ENCODE results near the gene TECPR2. TPM values are rescaled to one million over a fixed set of nuclear protein-coding genes. Genes with fewer than 3 reads are reported as not detected.

Gene TECPR2
- total RNA-seq, 4 donors from 2014 or later: 14.1 to 43.1 (median 23.8) TPM

DNA sequence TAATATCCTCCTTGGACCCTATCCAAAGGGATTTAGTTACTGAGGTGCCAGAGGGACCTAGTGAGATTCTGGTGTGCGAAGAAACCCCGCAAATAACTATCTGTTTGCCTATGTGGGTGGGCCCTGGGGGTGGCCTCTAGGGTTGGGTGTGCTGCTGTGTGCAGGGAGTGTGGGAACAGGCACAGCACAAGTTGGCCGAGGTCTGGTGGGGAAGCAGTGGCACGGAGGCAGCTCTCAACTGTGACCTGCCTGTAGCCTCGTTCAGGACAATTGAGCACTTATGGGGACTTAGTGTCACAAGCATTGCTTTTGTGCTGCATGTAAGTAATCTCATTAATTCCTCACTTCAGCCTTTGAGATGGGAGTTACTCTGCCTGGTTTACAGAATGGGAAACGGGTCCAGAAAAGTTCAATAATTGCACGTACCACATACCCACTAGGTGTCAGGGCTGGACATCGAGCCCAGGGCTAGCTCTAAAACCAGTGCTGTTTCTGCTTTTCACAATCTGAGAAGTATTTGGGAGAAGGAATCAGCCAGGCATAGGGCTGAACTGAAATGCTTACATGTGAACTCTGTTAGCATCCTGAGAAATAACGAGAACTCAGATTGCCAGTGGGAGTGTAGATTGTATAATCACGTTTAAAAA lies 58.8 kb downstream of the TECPR2 start:
- intact Hi-C loops (cut with DNase I; ENCODE audit: low total_unique reads): no loop called here
- no peak overlapping the region for H3K4me3 ChIP-seq
- no peaks in the 10 kb centered on the region for H3K36me3 ChIP-seq
- H3K27ac ChIP-seq: no peak overlapping the region
- no peaks in the 10 kb centered on the region for H3K4me1 ChIP-seq
- H3K27me3 ChIP-seq: no peaks in the 10 kb centered on the region
- H3K9me3 ChIP-seq: no peaks in the 10 kb centered on the region
- TF ChIP-seq POLR2A (IDR thresholded peaks at IDR 0.05): no peak
- TF ChIP-seq, protein P1, sequence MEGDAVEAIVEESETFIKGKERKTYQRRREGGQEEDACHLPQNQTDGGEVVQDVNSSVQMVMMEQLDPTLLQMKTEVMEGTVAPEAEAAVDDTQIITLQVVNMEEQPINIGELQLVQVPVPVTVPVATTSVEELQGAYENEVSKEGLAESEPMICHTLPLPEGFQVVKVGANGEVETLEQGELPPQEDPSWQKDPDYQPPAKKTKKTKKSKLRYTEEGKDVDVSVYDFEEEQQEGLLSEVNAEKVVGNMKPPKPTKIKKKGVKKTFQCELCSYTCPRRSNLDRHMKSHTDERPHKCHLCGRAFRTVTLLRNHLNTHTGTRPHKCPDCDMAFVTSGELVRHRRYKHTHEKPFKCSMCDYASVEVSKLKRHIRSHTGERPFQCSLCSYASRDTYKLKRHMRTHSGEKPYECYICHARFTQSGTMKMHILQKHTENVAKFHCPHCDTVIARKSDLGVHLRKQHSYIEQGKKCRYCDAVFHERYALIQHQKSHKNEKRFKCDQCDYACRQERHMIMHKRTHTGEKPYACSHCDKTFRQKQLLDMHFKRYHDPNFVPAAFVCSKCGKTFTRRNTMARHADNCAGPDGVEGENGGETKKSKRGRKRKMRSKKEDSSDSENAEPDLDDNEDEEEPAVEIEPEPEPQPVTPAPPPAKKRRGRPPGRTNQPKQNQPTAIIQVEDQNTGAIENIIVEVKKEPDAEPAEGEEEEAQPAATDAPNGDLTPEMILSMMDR (IDR thresholded peaks at IDR 0.05): no peak
- DNase-seq: no peak

DNA sequence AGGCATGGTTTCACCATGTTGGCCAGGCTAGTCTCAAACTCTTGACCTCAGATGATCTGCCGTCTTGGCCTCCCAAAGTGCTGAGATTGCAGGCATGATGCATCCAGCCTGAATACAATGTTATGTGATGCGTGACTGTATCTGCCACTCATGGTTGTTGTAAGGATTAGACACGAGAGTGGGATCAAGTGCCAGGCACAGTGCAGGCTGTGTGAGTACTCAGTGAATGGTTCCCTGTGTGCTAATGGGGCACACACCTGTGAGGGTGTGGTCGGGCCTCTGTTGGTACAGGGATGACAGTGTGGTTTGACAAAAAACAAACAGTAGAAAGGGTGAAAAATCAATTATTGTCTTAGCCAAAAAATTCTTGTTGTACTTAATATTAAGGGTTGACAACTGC lies 61.8 kb downstream of the TECPR2 start:
- Histone ChIP-seq H3K4me1 (no peaks in the 10 kb centered on the region), H3K9me3 (no peaks in the 10 kb centered on the region), H3K36me3 (no peaks in the 10 kb centered on the region), H3K4me3 (no peak overlapping the region), H3K27me3 (no peaks in the 10 kb centered on the region), H3K27ac (no peak overlapping the region)
- no peak for DNase-seq
- TF ChIP-seq POLR2A (IDR thresholded peaks at IDR 0.05): no peak
- TF ChIP-seq, protein P1 (IDR thresholded peaks at IDR 0.05): no peak
- intact Hi-C loops (cut with DNase I; ENCODE audit: low total_unique reads): no loop called here

DNA sequence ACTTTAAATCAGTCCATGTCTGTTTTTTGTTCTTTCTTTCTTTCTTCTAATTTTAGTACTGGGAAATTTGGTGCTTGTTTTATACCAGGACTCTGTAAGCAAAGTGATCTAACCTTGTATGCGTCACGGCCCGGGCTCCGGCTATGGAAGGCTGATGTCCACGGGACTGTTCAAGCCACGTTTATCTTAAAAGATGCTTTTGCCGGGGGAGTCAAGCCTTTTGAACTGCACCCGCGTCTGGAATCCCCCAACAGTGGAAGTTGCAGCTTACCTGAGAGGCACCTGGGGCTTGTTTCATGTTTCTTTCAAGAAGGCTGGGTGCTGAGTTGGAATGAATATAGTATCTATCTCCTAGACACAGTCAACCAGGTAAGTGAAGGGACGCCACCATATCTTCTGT lies 62.2 kb downstream of the TECPR2 start:
- Histone ChIP-seq H3K4me3 (no peak overlapping the region), H3K27me3 (no peaks in the 10 kb centered on the region), H3K4me1 (no peaks in the 10 kb centered on the region), H3K9me3 (no peaks in the 10 kb centered on the region), H3K36me3 (no peaks in the 10 kb centered on the region), H3K27ac (no peak overlapping the region)
- intact Hi-C loops (cut with DNase I; ENCODE audit: low total_unique reads): no loop called here
- no peak for TF ChIP-seq POLR2A (IDR thresholded peaks at IDR 0.05)
- TF ChIP-seq, protein P1 (IDR thresholded peaks at IDR 0.05): no peak
- DNase-seq: no peak

DNA sequence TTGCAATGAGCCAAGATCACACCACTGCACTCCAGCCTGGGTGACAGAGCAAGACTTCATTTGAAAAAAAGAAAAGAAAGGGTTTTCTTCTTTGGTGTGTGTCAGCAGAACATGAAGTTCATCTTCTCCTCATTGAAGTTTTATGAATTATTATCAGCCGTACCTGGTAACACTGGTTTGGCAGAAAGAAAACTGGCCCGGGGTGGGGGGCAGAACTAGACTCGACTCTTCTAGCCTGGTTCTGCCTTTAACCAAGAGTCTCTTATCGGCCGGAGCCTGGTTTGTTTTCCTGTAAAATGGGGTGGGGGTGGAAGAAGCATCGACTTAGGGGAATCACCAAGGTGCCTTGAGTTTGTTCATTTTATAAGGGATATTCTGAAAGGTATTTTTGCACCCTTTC lies 64.1 kb downstream of the TECPR2 start:
- Histone ChIP-seq H3K4me1 (no peaks in the 10 kb centered on the region), H3K9me3 (no peaks in the 10 kb centered on the region), H3K36me3 (no peaks in the 10 kb centered on the region), H3K27me3 (no peaks in the 10 kb centered on the region), H3K4me3 (no peak overlapping the region), H3K27ac (no peak overlapping the region)
- intact Hi-C loops (cut with DNase I; ENCODE audit: low total_unique reads): no loop called here
- no peak for DNase-seq
- TF ChIP-seq POLR2A (IDR thresholded peaks at IDR 0.05): no peak

DNA sequence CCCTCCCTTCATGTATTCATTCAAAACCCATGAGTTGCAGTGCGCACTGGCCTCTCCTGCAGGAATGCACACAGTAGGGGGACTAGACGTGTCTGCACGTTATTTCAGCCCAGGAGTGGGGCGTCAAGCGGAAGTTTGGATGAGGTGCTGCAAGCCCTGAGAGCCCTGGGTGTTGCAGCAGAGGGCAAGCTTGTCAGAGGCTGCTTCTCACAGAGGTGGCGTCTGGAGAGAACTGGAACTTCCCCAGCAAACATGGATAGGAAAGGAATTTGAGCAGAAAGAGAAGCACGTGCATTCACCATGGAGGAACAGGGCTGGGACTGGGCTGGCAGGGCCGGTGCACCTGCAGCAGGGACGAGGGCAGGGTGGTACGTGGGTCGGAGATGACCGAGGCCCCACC lies 64.9 kb downstream of the TECPR2 start:
- TF ChIP-seq, protein P1 (IDR thresholded peaks at IDR 0.05): no peak
- TF ChIP-seq POLR2A (IDR thresholded peaks at IDR 0.05): no peak
- H3K4me1 ChIP-seq: no peaks in the 10 kb centered on the region
- DNase-seq: no peak
- H3K9me3 ChIP-seq: no peaks in the 10 kb centered on the region
- no peak overlapping the region for H3K4me3 ChIP-seq
- no peak overlapping the region for H3K27ac ChIP-seq
- no peaks in the 10 kb centered on the region for H3K27me3 ChIP-seq
- no peaks in the 10 kb centered on the region for H3K36me3 ChIP-seq
- intact Hi-C loops (cut with DNase I; ENCODE audit: low total_unique reads): no loop called here
